ENCODE measurements around the gene UCHL1. TPM values are rescaled to one million over a fixed set of nuclear protein-coding genes. Genes with fewer than 3 reads are reported as not detected.

Gene UCHL1
- total RNA-seq, 4 donors from 2014 or later: 3.5 to 81.4 (median 46.4) TPM

DNA sequence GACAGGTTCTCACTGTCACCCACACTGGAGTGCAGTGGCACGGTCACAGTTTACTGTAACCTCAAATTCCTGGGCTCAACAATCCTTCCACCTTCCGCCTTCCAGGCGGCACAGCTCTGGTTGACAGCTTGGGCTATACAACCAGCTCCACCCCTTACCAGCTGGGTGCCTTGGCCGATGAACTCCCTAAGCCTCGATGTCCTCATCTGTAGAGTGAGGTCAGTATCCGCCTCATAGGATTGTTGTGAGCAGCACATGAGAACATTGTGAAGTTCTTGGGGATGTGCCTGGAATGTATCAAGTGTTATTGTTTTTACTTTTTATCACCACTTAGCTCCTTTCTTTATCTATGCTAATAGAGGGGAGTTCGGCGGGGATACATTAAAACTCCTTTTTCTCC is 23.3 kb downstream of the UCHL1 start:
- TF ChIP-seq POLR2A (IDR thresholded peaks at IDR 0.05): no peak
- no peak for TF ChIP-seq CTCF (IDR thresholded peaks at IDR 0.05)
- intact Hi-C loops (cut with DNase I; ENCODE audit: low total_unique reads): no loop called here
- no peak overlapping the region for H3K27ac ChIP-seq

GRCh38 chr4:41281038-41281634 is 24.4 kb downstream of the UCHL1 start:
- Histone ChIP-seq H3K9me3 (no peaks in the 10 kb centered on the region), H3K27me3 (no peaks in the 10 kb centered on the region), H3K27ac (no peak overlapping the region), H3K4me1 (no peaks in the 10 kb centered on the region), H3K4me3 (no peak overlapping the region), H3K36me3 (no peaks in the 10 kb centered on the region)
- intact Hi-C loops (cut with DNase I; ENCODE audit: low total_unique reads): no loop called here
- TF ChIP-seq CTCF (IDR thresholded peaks at IDR 0.05): peak; percentile 78 to 92 (median 88)
- no peak for TF ChIP-seq POLR2A (IDR thresholded peaks at IDR 0.05)
- DNase-seq: peak in 1 of 2 donors; percentile 39

More for the DNA sequence above, 23.3 kb downstream of the UCHL1 start:
- Histone ChIP-seq H3K4me3 (no peak overlapping the region), H3K27me3 (no peaks in the 10 kb centered on the region), H3K36me3 (no peaks in the 10 kb centered on the region), H3K9me3 (no peaks in the 10 kb centered on the region), H3K4me1 (no peaks in the 10 kb centered on the region)
- no peak for DNase-seq

GRCh38 chr4:41282366-41282765 is 25.6 kb downstream of the UCHL1 start:
- H3K4me3 ChIP-seq: no peak overlapping the region
- intact Hi-C loops (cut with DNase I; ENCODE audit: low total_unique reads): no loop called here
- no peak overlapping the region for H3K27ac ChIP-seq
- H3K27me3 ChIP-seq: no peaks in the 10 kb centered on the region
- no peaks in the 10 kb centered on the region for H3K36me3 ChIP-seq
- no peak for DNase-seq
- TF ChIP-seq POLR2A (IDR thresholded peaks at IDR 0.05) (no peak), CTCF (IDR thresholded peaks at IDR 0.05) (no peak)
- H3K9me3 ChIP-seq: no peaks in the 10 kb centered on the region
- H3K4me1 ChIP-seq: no peaks in the 10 kb centered on the region

- intact Hi-C loops (cut with DNase I; ENCODE audit: low total_unique reads): no loop called here
These were observed 28.6 kb downstream of the UCHL1 start for GRCh38 chr4:41285202-41285863.

More at GRCh38 chr4:41285202-41285863, 28.6 kb downstream of the UCHL1 start:
- Histone ChIP-seq H3K9me3 (no peaks in the 10 kb centered on the region), H3K27me3 (no peaks in the 10 kb centered on the region), H3K36me3 (no peaks in the 10 kb centered on the region), H3K27ac (no peak overlapping the region), H3K4me1 (no peaks in the 10 kb centered on the region), H3K4me3 (no peak overlapping the region)
- no peak for TF ChIP-seq POLR2A (IDR thresholded peaks at IDR 0.05)
- TF ChIP-seq CTCF (IDR thresholded peaks at IDR 0.05): no peak
- no peak for DNase-seq

Data from uterus (tissue), 4 donors.